Globus pallidus (tissue), 1 donor: ENCODE data around the gene NASP.
"Not testable (repeated sequence)": the region's sequence is repeated elsewhere in the genome, so short reads cannot be mapped to it uniquely, and the experiment has no call there.

ENCODE experiments used
- DNase-seq: peaks from one replicate; pipeline ENCODE4 v3.0.0-alpha.2; 2015; ENCODE audit warnings: low spot score

The NASP gene

DNA sequence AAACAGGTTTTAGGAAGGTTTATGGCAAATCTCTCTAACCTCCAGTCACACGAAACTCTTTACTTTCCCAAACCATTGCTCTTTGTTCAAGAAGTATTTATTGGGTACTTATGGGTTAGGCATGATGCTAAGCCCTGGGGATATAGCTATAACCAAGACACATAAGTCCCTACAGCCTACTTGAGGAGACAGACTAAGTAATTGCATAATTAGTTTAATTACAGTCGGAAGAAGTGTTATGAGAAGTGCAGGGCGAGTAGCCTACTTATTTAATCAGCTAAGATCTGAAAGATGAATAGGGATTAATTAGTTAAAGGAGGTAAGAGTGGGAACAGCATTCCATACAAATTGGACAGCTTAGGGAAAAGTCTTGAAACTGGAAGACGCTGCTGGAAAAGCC lies 13.2 kb upstream of the NASP start:
- no peak for DNase-seq

- no peak for DNase-seq
Observed at GRCh38 chr1:45573231-45573804, 10.5 kb upstream of the NASP start.

DNA sequence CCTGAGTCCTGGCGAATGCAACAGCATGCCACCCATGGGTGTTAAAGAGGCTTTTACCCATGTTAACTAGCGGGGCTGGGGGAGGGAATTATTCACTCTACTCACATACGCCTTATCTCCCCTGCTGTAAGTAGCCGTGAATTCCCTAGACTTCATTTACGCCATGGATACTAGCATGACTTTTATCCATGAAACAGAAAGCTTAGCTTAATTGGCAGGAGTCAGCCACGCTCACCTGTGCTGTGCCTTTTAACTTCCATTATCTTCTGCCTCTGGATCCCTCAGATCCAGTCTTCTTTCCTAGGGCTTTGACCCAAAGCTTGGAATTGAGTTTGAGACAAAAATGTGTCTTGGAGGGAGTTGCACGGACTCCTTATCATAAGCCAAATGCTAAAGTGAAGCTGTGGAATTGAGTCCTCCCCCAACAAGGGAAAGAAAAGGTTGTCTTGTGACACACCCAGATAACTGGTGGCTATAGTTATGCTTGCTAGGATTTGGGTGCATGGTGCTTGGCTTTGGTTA lies 9.7 kb upstream of the NASP start:
- DNase-seq: no peak

- peak; percentile 99 for DNase-seq
Observed at GRCh38 chr1:45583264-45583665, 576 bp upstream of the NASP start.

DNA sequence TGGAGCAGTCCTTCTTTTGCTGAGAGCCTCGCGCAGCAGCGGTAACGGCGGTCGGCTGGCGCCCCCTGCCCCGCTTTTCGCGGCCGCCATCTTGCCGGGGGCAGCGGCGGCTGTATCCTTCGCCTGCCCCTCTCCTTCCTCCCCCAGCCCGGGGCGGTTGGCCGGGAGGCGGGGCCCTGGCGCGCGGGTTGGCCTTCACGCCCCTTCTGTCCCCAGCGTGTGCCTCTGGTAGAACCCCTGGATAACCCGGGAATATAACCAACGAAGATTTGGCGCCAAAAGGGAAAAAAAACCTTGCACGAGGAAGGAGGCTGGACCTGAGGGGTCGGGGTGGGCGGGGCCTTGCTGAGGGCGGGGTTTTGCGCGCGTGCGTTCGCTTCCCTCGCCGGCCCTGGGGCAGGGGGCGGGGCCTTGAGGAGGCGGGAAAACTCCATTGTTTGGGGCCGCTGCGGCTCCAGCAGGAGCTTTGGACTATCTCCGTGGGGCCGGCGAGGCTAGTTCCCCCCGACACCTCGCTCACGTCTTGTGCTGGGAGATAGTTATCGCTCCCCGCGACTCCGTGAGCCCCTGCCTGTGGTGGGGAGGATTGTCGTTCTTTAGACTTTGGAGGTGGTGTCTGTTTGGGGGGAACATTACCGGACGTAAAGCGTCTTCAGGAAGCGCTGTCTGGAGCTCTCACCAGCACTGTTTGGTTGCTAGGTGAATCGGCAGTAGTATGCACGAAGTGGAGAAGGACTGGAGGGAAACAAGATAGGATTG lies 689 bp downstream of the NASP start:
- peak; percentile 89 for DNase-seq

DNA sequence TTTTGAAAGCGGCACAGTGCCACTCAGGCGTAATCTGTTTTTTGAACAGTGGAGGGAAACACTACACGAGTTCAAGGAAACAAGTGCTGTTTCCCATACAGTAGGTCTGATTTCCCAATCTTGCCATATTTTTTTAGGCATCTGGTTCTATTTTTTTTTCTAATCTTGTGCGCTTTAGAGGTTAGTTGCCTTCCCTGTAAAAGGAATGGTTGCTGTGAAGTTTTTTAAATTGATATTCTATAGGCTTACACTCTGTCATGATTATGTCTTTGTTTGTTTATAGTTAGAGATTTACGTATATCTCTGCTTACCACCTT lies 1.2 kb downstream of the NASP start:
- DNase-seq: no peak

- no peak for DNase-seq
Observed at GRCh38 chr1:45585496-45586075, 1.7 kb downstream of the NASP start.

DNA sequence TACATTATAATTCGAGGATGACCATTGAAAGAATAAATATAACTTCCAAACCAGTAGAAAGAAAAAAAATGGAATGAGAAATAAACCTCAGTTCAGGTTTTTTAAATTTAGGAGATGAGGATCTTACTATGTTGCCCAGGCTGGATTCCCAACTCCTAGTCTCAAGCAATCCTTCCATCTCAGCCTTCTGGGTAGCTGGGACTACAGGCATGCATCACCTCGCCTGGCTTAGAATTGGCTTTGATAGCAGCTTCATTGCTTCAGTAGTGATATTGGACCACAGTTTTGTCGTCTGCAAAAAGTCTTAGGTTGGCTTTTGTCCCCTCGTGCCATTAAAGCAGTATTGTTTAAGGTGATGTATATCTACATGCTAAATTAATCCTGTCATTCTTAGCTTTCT lies 2.9 kb downstream of the NASP start:
- no peak for DNase-seq

- no peak for DNase-seq
Observed at GRCh38 chr1:45589861-45590260, 6.0 kb downstream of the NASP start.

DNA sequence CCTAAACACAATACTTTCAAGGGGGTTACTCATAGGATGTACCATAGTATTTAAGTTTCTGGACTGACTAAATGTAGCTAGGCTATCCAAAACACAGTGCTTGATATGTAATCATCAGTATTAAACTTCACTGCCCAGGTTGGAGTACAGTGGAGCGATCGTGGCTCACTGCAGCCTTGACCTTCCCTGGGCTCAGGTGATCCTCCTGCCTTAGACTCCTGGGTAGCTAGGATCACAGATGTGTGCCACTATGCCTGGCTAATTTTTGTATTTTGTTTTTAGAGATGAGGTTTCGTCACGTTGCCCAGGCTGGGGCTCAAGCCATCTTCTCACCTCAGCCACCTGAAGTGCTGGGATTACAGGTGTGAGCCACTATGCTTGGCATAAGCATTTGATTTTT lies 10.6 kb downstream of the NASP start:
- DNase-seq: no peak

- not testable (repeated sequence) for DNase-seq
Observed at GRCh38 chr1:45596765-45597164, 12.9 kb downstream of the NASP start.

DNA sequence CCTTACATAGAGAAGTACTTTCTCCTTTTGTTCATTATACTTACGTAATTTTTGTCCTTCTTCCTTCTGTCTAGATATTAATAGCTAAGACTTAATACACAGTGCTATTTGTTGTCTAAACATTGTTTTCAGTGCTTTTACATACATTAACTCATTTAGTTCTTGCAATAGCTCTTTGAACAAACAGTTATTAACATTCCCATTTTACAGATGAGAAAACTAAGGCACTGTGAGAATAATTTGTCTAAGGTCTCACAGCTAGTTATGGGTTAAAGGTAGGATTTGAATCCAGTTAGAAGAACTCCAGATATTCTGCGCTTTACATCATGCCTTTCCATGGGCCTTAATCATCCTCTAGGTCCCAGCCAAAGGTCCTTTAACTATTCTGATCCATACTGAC lies 20.4 kb downstream of the NASP start:
- no peak for DNase-seq

- no peak for DNase-seq
Observed at GRCh38 chr1:45607404-45608074, 23.7 kb downstream of the NASP start.

GRCh38 chr1:45608175-45609156 lies 24.6 kb downstream of the NASP start:
- no peak for DNase-seq

DNA sequence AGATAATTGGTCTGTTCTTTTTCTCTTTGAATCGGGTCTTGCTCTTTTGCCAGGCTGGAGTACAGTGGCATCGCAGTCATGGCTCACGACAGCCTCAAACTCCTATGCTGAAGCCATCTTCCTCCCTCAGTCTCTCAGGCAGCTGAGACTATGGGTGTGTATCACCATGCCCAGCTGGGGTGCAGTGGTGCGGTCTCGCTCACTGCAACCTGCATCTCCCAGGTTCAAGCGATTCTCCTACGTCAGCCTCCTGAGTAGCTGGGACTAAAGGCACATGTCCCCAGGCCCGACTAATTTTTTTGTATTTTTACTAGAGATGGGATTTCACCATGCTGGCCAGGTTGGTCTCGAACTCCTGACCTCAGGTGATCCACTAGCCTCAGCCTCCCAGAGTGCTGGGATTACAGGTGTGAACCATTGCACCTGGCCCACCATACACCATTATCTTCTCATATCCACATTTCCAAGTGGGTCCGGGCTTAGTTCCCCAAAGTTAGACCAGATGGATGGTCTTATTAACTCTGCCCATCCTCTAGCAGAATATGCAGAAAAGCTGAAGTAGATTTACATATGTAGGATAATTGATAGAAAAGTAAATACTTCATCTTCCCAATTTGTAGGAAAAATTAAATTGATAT lies 26.9 kb downstream of the NASP start:
- DNase-seq: no peak

DNA sequence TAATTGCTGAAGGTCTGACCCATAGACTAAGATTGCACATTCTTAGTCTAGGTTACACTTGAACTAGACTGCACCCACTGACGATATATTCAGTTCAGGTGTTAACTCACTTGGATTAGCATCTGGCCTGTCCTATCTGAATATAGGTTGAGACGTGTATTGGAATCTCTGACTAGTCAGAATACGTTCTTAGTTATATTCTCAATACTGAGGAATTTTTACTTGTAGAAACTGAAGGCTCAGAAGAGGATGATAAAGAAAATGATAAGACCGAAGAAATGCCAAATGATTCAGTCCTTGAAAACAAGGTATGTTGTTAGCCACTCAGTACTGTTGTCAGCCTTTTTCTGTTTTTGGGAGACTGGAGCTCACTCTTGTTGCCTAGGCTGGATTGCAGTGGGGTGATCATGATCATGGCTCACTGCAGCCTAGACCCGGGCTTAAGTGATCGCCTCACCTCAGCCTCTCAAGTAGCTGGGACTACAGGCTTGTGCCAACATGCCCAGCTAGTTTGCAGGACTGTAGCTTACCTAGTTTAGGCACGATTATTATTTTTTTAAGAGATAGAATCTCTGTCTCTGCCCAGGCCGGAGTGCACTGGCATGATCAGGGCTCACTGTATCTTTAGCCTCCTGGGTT lies 29.2 kb downstream of the NASP start:
- DNase-seq: no peak

- no peak for DNase-seq
Observed at GRCh38 chr1:45615885-45616284, 32.0 kb downstream of the NASP start.

DNA sequence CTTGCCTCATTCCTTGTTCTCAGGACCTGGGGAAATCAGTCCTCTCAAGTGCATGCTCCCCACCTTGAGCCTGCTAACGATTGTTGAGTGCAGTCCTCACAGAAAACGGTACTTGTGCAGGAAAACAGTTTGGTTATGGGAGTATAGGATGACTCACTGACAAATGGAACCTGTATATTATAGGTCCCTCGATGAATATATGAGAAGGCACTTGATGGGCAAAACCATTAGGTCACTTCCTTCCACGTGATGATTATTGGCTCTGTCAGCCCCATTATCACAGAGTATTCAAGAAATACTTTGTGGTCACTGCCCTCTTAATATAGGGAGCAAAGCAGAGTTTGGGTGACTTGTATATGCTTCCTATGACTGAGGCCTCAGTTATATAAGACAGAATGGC lies 33.8 kb downstream of the NASP start:
- DNase-seq: no peak

DNA sequence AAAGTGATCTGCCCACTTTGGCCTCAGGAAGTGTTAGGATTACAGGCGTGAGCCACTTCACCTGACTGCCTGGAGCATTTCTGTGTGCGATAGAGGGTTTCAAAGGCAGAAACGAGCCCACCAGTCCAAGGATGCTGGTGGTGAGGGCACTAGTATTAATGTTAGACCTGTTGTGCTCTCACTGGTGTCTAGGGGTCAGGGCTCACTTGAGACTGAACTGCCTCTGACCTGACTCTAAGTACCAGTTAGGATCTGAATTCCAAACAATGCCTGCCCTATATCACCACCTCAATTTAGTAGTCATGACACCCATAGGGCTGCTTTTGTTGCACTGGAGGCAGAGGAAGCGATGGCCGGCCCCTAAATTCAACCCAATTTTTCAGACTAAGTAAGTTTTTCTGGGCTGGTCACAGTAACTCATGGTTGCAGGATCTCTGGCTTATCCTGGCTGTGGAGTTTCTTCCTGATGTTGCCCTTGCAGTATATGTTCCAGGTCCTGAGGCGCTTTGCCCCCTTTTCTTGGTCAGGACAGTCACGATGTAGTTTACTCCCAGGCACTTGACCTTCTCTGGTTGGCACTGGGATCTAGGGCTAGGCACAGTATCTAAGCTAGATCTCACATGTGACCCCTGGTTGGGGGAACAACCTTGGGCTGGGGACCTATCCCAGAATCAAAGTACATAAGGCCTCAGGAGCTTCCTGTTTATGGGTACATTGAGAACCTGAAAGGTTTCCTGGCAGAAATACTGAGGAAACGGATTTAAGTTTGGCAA lies 35.5 kb downstream of the NASP start:
- no peak for DNase-seq
